M059J (cell line): Measurements from ENCODE around the gene AURKAIP1. TPM values are rescaled to one million over a fixed set of nuclear protein-coding genes. Genes with fewer than 3 reads are reported as not detected.
"Not testable (repeated sequence)": the region's sequence is repeated elsewhere in the genome, so short reads cannot be mapped to it uniquely, and the experiment has no call there.

Experiments
- DNase-seq: peaks from one replicate; pipeline ENCODE4 v3.0.0-alpha.2; 2012; ENCODE audit warnings: low read depth
- total RNA-seq: library from RNA; depleted of rRNA; stranded (reverse); fragments of >200 nt; shearing (Covaris generic); gene quantifications from 2 replicates; pipeline ENCODE4 v1.2.3, GENCODE V29; 2014

Gene AURKAIP1
- total RNA-seq, 1 experiment from 2014 or later, result 178 TPM

DNA sequence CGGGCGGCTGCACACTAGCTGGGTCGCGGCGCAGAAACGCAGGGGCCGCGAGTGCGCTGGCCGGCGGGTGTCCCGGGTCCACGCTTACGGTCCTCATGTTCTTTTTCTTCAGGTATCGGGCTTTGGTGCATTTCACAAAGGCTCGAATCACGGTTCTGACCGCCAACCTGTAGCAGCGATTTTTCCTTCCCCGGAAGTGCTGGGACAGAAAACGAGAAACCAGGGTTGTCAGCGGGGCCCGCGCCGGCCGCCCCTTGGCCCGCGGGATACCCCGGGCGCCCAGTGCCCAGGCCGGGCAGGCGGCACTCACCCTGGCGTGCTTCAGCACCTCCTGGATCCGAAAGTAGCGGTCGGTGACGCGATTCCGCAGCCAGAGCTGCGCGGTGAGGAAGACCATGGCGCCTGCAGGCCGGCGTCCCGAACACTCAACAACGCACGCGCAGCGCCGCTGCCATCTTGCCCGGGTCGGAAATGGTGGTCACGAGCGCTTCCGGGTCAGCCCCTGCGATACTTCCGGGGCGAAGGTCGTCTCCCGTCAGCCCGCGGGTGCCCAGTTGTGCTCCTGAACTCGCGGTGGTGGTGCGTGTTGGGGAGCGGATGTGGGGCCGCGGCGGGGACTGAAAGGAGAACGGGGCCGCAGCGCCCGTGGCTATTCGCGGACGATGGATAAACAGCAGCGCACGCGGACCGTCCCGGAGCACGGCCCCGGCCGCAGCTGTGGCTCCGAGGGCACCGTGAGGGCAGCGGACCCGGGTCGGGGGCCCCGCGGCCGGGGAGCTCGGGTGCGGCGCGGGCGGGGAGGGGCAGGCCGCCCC, 32.0 kb upstream of the AURKAIP1 start, which contains the start of gene MRPL20:
TSS of gene MRPL20 (minus strand) at position 473 of the 815 bp plus-strand sequence. CDS start at position 397, 76 bp downstream.
- DNase-seq, result peak; percentile 91

DNA sequence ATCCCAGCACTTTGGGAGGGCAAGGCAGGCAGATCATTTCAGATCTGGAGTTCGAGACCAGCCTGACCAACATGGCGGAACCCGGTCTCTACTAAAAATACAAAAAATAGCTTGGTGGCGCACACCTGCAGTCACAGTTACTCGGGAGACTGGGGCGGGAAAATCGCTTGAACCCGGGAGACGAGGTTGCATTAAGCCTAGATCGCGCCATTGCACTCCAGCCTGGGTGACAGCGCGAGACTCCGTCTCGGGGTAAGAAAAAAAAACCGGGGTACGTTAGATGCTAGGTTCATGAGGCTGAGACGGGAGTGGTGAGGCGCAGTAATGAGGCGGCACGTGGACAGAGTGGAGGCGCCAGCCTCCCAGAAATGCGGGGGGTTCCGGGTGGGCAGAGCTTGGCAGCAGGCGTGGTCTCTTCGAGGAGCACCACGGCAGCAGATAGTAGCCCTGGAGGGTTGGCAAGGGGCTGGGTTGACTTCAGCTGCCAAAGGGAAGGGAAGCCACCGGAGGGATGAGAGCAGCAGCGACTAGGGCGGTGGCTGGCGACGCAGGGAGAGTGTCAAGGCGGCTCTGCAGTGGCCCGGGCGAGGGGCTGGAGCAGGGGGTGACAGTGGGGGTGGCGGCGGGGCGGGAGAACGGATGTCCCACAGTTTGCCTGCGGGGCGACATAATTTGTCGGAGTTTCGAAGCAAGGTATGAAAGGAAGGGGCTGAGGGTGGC, 31.3 kb upstream of the AURKAIP1 start:
- no peak for DNase-seq

DNA sequence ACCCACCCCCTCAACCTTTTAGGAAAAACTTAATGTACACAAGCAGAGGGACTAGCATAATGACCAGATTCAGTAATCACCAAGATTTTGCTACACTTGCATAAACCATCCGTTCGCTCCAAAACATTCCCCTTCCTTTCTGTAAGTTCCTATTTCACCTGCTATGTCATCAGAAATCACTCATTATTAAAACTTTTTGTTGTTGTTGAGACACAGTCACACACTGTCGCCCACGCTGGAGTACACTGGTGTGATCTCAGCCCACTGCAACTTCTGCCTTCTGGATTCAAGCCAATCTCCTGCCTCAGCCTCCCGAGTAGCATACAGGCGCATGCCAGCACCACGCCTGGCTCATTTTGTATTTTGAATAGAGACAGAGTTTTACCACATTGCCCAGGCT, 28.6 kb upstream of the AURKAIP1 start:
- DNase-seq, result no peak

DNA sequence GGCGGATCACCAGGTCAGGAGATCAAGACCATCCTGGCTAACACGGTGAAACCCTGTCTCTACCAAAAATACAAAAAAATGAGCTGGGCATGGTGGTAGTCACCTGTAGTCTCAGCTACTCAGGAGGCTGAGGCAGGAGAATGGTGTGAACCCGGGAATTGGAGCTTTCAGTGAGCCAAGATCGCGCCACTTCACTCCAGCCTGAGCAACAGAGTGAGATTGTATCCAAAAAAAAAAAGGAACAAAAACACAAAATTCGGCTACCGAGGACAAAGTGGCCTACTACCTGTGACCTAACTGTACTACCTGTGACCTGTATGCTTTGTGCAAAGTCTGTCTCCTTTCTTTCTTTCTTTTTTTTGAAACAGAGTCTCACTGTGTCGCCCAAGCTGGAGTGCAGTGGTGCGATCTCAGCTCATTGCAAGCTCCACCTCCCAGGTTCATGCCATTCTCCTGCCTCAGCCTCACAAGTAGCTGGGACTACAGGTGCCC, 27.9 kb upstream of the AURKAIP1 start:
- DNase-seq, result not testable (repeated sequence)

DNA sequence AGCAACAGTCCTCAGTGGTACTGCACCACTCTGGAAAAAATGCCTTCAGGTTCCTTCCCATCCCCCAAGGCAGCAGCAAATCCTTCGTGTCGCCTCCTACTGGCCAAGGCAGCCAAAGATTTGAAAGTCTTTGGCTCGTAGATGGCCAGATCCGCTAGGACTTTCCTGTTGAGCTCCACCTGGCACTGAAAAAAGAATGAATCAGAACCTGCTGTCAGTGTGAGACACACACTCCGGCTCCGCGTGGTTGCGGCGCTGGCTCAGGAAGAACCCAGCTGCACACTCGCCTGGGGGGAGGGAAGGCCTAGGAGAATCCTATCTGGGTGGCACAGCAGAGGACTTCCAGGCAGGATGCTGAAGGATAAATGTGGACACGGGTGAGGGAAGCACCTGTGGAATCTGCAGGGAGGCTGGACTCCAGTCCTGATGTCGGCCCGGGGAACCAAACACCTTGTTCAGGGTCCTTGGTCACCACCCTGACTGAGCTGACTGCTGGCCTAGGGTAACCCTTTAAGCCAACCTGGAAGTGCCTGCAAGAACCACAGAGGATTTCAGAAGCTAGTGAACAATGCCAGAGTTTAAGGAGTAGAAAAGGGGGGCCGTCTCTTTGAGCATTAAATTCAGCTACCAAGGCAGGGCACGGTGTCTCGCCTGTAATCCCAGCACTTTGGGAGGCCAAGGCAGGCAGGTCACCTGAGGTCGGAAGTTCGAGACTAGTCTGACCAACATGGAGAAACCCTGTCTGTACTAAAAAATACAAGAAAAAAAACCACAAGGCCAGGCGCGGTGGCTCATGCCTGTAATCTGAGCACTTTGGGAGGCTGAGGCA, 27.3 kb upstream of the AURKAIP1 start:
- peak; percentile 63 for DNase-seq

DNA sequence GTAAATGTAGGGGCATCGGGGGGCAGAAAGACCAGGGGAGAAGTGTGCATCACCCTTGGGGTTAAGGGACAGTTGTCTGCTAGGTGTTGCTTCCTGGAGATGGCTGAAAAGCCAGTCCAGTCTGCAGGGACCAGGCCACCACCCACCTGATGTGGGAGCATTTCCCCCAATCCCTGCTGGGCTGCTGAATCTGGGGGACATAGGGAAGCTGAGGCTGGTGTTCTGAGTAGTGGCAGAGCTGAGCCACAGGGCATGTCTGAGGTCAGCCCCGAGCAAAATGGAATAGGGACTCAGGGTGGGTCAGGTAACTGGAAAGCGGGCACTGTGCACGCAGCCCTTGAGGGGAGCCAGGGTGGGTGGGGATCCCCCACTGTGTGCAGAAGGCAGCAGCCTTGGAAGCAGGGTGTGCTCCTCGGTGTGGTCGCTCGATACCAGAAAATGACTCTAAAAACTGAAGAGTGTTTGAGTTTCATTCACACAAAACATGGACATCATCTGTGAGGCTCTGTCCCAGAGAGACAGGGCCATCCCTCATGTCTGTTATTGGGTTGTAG, 26.5 kb upstream of the AURKAIP1 start:
- no peak for DNase-seq

DNA sequence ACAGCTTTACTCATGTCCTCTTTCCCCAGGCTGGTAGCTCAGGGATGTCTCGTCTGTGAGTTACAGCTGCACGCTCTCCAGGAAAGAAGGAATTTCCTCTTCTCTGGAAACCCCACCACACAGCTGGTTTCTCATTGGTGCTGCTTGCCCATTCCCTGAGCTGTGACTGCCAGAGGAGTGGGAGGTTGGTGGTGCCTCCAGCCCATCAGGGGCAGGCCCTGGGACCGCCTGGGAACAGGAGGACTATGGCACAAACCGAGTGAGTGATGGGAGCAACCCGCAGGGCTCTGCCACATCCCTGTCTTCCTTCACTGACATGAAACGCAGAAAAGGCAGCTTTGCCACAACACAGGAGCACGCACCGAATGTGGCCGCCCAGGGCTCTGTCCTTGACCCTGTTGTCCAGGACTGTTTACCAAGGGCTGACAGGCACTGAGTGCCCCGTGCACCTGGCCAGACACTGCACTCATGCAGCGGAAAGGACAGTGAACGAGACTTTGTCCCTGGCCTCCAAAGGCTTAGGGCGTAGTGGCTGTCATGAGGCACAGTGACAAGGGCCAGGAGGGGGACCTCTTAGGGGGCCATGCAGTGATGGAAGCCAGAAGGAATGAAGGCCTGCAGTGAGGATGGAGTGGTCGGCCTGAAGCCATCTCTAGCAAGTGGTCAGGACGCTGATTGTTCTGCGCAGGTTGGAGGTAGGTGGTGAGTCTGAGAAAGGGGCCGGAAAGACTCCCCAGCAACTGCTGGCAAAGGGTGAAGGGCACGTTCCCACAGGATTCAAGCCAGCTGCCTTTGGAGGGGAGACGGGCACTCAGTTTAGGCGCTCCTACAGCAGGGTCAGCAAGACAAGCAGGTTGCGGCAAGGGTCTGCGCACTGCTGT, 25.8 kb upstream of the AURKAIP1 start:
- no peak for DNase-seq

DNA sequence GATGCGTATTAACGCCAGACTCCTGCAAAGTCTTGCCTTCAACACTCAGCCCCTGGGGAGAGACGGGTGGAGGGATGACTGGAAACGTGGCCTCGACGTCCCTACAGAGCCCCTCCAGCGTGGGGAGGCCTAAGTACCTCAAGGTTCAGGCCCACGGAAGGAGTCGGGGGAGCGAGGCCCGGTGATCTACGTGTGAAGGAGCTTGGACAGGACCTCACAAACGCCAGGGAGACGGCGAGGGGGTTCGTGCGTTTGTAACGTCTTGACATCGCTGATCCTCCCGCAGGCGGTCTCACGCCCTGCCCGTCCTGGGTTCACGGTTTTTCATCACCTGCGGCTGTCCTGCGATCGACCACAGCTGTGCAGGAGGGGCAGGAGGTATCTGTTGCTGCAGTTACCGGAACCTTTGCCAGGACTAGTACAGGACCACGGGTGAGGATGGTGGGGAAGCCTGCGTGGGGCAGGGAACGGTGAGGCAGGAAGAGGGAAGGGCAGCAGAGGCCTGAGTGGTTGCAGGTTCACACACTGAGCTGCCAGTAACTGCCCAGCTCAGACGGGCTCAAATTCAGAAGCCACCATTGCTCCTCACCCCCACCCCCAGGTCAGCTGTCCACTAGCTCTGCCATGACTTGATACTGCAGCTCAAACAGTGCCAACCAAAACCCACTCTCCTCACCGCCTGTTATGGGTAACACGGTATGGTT, 25.0 kb upstream of the AURKAIP1 start:
- peak; percentile 33 for DNase-seq

DNA sequence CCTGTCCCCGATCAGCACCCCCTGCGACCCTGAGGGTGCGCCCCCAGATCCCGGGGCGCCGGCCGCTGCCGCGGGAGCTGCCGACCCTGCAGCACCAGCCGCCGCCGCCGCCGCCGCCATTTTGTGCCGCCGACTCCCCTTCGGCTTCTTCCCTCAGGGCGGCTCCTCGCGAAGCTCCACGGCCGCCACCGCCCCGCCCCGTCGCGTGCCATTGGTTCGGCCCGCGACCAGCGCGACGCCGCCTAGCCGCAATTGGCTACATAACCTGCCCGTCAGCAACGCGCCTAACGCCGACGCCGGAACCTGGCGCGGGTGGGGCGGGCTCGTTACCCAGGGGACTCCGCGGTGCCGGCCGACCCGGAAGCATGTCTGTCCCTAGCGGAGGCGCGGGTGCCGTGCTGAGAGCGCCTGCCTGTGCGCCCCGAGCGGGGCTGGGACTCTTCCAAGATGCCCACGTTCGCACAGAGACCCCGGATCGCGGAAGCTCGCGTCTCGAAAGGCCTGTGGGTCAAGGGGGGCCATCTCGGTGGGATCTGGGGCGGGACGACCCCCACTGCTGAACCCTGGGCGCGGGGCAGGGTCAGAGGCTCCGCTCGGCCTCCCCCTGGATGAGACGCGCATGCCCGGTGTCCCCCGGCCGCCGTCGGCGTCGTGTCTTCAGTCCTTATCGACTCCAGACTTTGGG, 24.3 kb upstream of the AURKAIP1 start, which contains the start of gene CCNL2:
TSS of gene CCNL2 (minus strand) at position 149 of the 685 bp plus-strand sequence. CDS start at position 120, 29 bp downstream.
- DNase-seq, result peak; percentile 97

DNA sequence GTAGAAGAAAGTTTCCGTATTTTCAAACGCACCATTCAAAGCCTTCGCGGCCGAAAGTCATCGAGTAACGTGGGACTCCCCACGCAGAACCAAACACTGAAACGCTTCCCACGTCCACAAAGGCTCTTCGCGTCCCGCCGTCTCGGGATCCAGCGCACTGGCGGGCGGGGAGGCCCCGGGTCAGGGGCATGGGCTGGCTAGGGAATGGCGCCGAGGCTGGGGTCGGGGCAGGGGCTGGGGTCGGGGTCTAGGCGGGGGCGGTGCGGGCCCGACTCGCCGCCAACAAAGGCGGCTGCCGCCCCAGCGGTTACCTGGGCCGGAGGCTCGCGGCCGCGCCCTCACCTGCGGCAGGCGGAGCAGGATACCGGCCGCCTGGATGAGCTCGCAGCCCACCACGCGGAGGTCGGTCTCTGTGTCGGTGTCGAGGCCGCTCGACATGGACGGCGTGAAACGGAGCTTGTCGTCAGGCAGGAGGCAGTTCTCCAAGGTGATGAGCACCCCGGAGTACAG, 23.7 kb upstream of the AURKAIP1 start:
- no peak for DNase-seq

DNA sequence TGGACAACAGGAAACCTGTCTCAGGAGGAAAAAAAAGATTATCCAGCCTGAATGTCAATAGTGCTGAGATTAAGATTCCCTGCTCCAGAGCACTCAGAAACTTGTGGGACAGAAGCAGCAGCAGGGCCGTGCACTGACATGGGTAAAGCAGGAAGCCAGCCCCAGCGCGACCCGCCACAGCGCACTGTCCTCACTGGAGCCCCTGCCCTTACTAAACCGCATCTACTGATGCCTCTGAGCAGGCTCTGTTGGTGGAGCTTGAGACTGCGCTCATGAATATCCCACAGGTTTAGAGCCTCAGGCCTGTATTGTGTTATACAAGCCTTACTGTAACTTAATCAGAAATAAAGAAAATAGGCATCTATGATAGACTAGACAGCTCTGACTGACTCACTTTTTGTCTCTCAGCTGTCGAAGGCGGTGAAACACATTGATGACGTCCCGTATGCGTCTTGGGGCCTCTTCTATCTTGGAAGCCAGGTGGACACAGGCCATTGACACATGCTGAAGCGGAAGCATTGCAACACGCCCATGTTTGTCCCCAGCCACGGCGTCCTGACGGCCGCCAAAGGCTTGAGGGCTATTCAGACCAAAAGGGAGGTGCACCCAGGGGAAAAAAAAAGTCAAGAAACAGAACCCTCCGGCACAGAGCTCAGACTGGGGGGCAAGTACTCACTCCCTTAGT, 23.0 kb upstream of the AURKAIP1 start:
- no peak for DNase-seq

DNA sequence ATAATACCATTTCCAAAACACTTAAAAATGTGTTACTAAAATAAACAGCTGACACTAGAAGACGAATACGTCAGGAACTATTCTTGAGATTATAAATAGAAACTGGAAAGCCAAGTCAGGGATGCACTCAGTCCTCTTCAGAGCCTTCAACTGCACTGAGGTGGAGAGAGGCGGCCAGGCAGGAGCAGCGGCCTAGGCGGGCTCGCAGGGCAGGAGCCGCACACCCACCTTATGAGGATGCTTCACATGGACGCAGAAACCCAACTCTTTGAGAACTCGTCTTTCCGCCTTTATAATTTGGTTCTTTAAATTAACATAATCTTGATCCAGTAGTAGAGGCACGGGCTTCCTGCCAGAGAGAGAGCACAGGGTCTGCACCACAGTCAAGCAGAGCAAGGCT, 20.2 kb upstream of the AURKAIP1 start:
- no peak for DNase-seq

DNA sequence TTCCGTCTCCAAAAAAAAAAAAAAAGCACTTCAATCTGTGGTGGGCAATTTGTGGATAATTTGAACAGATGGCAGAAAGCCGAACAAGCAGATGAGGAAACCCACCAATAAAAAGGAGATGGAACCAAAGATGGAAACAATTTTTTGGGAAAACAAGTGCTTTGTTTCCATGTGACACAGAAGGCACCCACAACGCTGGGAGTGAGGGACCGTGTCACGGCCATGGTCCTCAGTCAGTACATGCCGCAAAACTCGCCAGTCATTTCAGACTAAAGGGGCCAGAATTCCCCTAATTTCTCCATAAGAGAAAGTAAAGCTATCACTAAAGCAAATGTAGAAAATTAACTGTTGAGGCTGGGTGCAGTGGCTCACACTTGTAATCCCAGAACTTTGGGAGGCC, 19.1 kb upstream of the AURKAIP1 start:
- no peak for DNase-seq

DNA sequence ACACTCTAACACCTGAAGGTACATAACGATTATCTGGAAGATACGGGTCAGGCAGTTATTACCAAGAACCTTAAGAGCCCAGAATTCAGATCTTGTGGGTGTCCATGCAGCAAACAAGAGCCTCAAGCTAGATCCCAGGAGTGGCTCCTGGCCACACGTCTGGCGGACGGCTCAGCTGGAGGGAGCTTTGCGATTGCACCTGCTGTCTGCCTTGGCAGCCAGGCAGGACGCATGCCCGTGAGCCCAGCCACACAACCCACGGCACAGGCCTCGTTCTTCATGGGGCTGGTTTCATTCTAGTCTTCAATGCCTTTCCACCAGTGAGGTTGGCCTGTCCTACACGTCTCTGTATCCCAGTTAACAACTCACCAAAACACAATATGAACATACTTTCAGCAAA, 18.4 kb upstream of the AURKAIP1 start:
- DNase-seq, result no peak

DNA sequence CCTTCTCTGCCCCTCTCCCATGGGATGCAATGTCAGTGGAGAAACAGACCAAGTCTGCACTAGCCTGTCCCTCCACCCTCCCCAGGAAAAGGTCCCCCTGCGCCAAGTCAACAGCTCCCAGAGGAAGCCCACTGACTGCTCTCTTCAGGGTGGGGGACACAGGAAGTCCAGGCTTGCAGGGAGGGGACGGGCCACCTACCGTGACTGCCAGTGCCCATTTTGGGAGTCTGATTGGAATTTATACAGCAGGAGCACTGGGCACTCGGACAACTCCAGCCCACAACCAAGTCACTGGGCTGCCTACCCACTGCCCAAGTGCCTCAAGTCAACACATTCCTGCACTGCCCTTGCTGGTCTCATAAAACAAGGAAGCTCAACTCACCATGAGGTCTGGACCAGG, 18.0 kb upstream of the AURKAIP1 start:
- DNase-seq, result no peak

DNA sequence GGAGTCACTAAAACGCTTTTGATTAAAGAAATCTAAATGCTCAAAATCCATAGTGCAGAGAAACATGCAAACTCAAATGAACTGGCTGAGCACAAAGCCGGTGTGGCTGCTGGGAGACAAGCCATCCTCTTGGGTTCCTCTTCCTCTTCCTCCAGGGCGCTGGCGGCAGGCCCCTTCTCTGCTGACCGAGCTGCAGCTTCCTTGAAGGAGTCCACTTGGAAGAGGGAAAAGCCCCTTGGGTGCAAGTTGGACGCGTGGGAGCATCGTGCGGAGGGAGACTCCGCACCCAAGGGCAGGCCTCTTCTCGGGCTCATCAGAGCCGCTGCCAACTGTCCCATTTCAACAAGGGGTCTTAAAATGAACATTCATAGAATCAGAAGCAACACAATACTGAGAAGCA, 16.2 kb upstream of the AURKAIP1 start:
- DNase-seq, result no peak

DNA sequence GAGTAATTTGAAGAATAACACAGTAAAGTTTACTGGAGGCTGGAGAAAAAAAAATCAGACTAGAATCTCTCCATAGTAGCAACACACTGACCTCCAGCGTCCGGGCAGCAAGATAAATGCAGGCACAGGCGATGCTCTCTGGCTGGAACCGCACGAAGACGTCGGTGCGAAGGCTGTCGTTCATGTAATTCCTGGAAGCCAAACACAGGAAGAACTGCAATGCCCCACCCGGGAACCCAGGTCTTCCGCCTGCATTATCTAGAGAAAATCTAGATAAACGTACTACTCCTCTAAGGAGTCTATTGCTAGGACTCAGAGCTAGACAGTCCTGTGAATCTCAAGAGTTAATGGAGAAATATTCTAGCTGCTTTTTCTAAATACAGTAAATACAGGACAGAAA, 15.7 kb upstream of the AURKAIP1 start:
- DNase-seq, result no peak

DNA sequence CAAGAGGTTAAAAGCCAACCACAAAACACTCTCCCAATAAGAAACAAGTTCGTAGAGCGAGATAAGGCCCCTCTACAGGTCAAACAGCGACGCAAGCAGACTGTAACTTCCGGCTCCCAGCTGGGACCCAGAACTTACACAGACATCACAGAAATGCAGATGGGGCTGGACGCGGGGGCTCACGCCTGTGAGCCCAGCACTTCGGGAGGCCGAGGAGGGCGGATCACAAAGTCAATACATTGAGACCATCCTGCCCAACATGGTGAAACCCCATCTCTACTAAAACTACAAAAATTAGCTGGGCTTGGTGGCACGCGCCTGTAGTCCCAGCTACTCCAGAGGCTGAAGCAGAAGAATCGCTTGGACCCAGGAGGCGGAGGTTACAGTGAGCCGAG, 13.1 kb upstream of the AURKAIP1 start:
- DNase-seq, result no peak
